GM21423 (cell line): ENCODE data around the gene SKAP2.

ENCODE experiments used
- ATAC-seq: cut with Tn5 transposase; IDR thresholded peaks from one replicate; pipeline ENCODE4 v1.9.1; 2021; ENCODE audit warnings: mild to moderate bottlenecking, moderate library complexity; ENCODE audit not compliant: unreplicated experiment

Gene SKAP2

DNA sequence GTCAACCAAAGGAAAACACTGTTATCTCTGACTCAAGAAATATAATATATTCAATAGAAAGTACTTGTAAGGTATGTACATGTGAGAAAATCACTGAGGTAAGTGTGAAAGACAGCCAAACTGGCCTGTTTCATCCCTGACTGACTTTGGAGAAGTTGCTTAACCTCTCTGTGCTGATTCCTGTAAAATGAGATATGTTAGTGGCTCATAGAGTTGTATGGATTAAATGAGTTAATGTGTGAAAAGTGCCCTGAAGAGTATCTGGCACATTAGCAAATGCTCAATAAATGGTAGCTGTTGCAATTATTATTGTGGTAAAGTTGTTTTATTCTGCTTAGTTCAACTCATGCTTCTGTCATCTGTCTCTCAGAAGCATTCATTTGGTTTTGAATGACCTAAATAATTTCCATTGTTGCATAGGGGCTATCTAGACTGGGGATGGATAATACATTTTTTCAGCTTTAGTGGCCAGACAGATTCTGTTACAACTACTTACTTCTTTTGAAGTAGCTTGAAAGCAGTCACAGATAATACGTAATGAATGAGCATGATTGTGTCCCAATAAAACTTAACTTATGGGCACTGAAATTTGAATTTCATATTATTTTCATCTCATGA lies 84.3 kb downstream of the SKAP2 start:
- no peak for ATAC-seq

DNA sequence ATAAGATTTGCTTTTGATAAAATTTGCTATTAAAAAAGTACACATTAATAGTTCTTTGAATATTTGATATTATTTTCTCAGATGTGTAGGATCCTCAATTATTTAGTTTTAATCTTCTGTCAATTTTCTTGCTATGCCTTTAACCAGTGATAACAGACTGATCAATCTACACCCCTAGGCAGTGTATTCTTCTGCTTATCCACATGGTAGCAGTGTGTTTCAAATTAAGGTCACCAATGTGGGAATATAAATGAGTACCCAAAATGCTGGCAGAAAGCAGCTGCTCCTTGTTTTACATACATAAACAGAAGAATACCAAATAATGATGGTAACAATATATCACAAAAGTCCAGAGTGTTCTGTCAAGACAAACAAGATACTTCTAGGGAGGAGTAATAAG lies 87.0 kb downstream of the SKAP2 start:
- no peak for ATAC-seq

DNA sequence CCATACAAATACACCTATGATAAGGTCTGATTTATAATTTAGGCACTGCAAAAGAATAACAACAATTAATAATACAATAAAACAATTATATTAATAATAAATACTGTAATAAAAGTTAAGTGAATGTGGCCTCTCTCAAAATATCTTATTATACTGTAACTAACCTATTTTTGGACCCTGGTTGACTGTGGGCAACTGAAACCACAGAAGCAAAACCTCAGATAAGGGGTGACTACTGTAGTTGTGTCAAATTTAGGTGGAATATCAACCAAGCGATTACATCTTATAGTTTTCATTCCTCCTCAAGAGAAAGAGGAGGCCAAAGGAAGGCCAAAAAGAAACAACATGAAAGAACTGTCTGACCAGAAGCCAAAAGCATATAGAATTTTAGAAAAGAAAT lies 103.9 kb downstream of the SKAP2 start:
- no peak for ATAC-seq

DNA sequence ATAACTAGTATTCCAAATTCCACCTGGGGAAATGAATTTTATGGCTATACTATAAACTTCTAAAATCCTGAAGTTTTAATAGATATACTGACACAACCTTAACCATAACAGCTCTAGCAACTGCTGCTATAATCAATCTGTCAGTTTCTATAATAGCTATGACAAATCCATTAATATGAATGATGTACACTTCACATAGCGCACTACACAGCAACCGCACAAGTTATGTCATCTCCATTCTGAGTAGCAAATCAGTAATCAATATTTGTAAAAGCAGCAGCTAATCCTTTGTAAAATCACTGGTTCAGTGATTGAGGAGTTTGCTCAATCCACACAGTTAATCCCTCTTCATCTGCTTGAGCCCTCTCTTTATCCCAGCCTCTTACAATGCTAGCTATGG lies 105.3 kb downstream of the SKAP2 start:
- ATAC-seq, result no peak

DNA sequence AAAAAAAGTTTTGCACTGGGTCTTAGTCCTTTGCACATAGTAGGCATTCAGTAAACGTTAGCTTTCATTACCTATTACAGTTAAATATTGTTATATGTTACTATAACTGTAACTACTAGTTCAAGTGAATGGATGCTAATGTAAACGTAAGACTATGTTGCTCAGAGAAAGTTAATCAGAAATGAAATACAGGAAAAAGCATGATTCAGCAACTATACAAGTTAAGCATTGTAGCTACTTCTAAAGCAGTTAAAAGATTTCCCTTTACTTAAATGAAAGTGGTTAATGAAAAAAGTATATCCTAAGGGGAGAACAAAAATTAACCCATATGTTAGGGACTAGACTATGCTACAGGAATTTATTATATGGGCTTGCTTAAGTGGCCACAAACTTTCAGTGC lies 121.2 kb downstream of the SKAP2 start:
- no peak for ATAC-seq

DNA sequence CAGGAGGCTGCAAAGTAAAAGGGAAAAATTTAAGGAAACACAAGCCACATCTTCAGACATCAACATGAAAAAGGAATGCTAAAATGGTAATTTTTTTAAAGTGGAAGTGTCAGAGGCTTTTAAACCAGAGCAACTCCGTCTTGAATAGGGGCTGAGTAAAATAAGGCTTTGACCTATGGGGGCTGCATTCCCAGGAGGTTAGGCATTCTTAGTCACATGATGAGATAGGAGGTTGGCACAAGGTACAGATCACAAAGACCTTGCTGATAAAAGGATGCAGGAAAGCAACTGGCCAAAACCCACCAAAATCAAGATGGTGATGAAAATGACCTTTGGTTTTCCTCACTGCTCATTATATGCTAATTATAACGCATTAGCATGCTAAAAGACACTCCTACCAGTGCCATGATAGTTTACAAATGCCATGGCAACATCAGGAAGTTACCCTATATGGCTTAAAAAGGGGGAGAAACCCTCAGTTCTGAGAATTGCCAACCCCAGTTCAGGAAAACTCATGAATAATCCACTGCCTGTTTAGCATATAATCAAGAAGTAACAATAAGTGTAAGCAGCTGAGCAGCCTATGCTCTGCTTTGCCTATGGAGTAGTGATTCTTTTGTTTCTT lies 128.3 kb downstream of the SKAP2 start:
- ATAC-seq, result no peak

DNA sequence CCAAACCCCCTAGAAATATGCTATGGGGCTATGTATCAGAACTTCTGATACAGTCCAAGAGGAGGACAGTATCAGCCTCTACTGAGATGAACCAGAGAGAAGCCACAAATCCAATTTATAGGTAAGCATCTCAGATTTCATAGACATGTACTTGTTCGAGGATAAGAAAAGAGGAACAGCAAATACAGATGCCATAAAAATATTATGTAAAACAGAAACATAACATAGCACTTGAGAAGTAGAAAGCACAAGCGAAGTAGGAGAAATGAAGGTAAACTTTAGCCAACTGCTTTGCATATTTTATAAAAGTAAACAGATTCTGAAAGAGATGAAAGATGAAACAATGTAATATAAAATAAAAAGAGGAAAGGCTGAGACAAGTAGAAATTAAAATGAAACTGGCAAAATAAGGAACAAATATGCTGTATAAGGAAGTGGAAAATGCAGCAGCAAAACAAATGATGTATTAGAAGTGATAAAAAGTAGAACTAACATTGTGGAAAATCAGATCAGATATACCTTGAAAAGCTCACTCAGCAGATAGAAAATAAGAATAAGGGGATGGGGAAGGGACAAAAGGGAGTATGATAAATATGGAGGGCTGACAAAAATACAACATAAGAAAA lies 135.1 kb downstream of the SKAP2 start:
- ATAC-seq, result no peak

DNA sequence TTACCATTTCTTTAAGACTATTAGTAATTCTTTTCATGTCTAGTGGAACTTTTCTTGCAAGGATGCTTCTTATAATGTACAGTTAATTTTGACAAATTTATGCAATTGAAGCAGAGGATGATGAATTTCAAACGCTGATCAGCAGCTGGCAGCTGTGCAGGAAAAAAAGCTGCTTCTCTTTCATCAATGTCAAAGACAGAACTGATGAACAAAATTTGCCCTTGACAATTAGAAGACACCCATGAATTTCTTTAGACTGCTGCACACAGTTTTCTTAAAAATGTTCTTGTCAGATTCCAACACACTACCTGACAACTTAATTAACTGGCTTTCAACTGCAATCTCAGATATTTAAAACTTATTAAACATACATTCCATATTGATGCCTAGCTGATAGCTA lies 138.3 kb downstream of the SKAP2 start:
- ATAC-seq, result no peak

DNA sequence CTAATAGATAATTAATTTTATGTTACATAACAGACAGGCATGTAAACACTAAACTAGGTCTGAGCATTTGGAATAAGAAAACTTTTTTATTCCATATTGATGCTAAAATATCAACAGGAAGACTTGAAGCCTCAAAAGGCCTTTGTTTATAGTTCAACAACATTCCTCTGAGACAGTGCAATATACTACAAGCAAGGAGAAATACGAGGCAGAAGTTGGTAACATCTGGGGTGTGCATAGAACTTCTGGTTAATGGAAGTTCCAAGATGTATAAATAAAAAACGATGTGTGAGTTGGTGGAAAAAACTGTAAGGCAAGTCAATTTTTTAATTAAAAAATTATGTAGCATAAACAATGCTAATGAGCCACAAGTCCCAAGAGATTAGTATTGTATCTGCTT lies 139.6 kb downstream of the SKAP2 start:
- no peak for ATAC-seq

DNA sequence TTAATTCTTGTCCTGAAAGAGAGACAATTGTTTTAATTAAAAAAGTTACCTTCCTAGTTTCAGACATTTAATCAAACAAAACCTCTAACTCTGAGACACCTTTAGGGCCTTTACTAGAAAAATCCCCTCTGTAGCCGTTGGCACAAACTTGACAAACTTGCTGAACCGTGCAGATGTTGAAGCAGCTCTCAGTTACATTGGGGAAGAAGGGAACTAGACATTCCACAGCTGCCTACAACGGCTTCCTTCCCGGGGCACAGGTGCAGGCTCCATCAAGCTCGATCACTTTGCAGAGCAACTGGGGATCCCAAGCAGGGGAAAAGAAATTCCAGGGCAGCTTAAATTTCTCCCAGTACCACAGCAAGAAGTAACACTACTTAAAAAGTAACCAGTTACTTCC lies 141.3 kb downstream of the SKAP2 start:
- no peak for ATAC-seq

DNA sequence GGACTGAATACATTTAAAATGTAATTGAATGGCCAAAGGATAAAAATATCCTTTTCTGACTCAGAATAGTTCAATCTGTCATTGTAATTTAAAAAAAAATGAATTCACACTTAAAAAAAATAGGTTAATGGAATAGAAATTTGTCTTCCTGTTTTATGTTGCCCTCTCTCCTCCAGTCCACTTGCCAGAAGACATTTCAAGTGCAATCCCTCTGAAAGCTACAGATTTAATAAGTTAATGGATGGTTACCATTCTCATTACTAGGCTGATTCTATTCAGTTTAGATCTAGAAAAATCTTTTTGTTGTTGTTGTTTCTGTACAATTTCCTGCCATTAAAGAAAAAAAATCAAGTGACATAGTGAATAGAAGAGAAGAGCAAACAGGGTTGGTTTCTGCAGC lies 142.9 kb downstream of the SKAP2 start:
- no peak for ATAC-seq

DNA sequence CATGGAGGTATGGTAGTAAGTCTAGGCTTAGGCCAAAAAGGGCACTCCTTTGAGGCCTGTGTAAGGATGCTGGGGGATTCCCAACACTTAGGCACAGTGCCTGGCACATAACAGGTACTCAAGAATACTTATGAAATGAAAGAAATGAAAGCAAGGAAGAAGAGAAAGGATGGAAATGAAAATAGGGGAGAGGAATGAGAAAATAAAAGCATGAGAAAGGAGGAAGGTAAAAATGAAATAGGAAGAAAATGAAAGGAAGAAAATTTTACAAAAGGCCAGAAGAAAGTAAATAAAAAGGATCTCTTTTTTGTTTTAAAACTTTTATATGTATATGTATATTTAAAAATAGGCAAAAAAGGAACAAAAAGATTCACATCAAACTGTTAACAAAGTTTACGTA lies 146.3 kb downstream of the SKAP2 start:
- ATAC-seq, result no peak

DNA sequence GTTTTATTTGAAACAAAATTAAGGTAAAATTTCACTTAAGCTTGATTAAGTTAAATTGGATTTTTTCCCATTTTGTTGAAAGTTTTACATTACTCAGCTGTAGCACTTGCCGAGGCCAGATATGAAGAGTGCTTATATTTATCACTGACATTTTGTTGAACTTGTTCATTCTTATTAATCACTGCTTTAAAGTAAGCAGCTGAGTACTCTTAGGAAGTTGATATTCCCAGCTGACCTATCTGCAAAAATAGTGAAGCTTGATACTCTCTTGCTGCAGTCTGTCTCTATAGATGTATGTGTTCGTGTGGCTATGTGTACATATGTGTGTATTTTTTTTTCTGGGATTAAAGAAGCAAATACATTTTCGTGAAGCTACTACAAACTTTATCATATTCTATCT lies 150.0 kb downstream of the SKAP2 start:
- no peak for ATAC-seq

DNA sequence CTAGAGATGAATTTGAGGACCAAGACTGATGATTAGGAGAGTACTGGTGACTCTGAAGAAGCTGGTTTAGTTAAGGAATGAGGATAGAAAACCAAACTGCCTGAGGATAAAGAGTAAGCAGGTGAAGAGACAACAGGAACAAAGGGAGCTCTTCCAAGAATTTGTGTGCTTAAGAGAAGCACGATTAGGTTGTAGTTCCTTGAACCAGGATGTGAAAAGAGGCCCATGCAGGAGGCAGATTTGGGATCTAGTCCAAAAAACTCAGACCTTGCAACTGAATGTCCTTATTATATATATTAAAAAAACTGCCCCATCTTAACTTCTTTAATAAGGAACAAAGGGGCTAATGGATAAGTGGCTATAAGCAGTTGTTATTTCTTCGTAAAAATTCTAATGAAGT lies 150.4 kb downstream of the SKAP2 start:
- ATAC-seq, result no peak

DNA sequence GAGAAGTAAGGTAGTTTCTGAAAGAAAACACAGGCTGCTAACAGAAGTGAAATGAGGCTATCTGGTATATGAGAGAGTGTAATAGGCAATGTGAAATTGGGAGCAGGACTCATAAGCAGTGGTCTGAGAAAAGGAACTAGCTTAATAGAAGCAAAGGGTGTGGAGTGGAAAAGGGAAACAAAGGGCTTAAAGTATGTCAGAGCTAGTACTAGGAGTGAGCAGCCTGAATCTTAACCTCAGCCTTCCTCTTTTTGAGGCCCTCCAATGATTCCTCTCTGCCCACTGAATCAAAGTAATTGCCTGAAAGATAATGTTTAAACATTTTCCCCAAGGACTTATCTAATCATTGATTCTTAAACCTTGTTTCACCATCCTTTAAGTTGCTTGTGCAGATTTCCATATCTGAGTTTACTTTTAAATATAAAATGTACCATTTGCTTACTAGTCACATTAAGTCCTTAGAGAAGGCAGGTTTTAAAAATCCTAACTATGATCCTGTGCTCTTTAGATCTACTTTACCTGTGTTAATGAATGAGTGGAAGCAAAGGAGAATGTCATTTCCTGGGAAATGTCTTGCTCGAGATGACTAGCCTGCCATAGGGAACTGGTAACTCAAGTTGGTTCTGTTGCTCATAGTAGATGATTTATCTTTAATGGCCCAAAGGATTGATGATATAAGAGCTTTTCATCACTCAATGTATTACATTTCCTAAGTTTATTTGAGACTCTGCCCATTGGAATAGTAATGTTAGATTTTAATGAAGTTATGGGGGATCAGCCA lies 155.0 kb downstream of the SKAP2 start:
- ATAC-seq, result no peak

DNA sequence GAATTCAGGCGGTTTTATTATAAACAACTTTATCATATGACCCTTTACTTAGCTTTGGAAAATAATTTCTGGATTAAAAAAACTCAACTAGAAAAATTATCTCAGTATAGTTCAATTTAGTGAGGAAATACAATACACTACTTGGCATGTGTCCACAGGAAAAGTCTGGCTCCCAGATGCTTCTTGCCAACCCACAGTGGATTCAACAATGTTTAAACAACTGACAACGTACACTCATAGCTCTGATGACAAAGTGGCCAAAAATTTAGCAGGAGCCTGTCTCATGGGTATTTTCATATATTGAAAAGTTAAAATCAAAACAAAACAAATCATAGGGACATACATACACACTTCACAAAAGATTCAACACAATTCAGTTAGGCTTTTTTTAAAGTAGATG lies 158.8 kb downstream of the SKAP2 start:
- ATAC-seq, result no peak

DNA sequence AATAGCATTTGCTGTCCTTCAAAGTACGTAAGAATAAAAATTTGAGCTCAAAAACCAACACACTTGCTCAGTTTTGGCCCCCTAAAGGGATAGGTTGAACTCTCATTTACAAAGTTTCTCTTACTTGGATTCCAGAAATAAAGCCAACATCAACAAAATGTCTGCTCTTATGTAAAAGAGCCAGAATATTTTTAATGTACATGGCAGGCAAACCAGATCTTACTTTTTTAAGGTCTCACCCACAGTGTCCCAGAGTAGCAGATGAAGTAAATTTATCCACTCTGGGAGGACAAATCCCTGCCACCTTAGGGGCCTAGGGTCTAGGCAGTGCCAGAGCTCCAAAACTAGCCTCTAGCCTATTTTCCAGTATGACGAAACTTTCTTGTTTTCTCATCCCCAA lies 159.6 kb downstream of the SKAP2 start:
- no peak for ATAC-seq

DNA sequence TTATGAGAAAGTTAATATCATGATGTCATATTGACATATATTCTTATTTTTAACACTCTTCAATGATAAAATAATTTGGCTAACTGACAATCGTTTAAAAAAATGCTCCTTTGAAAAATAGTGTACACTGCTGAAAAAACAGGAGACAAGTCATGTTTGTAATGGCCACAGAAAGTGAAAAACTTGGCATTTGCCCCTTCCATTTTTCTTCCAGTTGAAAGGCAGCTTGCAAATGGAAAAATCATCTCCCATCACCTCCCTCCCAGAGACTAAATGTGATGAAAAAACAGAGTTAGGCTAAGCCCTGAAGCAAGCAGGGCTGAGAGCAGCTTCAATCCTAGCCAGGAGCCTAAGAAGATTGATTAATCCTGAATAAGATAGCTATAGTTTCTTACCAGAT lies 160.4 kb downstream of the SKAP2 start:
- ATAC-seq, result no peak

DNA sequence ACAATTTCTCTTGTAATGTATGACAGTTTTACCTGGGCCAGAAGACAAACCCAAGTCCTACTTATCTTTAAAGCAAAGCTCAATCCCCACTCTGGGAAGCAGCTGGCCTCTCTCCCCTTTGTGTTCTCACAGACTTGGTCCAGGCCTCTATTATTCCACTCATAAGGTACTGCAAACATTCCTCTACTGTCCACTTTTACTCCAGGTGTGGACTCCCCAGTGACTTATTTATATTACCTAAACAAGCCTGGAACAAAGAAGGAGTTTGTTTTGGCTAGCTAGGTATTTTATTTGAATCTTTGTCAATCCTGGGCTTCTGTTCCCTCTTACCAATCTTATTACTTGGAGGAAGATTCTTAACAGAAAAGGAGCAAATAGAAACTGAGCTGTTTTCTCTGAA lies 163.5 kb downstream of the SKAP2 start:
- ATAC-seq, result no peak

DNA sequence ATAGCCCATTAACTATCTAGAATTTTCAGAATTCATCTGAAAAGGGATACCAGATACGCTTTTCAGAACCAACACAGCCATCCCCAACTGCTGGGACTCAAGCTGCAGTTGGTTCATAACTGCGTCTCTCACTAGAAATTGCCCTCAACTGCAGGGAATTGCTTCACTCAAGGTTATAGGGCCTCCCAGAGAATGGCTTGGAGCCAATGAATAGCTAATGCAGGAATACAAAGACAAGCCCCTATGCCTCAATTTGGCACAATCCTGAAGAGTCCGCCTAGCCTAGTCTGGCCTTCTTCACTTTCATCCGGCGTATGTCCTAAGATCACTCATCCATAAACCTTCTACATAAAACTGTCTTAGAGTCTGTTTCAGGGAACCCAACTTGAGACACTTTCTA lies 164.0 kb downstream of the SKAP2 start:
- no peak for ATAC-seq

DNA sequence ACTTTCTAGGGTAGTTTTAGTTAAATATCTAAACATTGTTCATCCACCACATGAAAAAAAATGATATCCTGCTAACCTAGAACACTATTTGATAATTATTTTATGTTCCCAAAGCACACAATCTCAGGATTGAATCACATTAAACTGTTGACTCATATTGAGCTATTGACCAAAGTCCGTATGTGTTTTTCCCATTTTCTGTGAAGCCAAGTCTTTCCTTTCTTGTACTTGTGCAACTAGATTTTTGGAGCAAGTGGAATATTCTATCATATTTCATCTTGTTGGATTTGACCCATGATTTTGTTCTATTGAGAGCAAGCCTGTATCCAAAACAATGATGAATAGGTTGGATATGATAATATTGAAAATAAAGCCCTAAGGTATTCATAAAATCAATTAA lies 164.6 kb downstream of the SKAP2 start:
- no peak for ATAC-seq

DNA sequence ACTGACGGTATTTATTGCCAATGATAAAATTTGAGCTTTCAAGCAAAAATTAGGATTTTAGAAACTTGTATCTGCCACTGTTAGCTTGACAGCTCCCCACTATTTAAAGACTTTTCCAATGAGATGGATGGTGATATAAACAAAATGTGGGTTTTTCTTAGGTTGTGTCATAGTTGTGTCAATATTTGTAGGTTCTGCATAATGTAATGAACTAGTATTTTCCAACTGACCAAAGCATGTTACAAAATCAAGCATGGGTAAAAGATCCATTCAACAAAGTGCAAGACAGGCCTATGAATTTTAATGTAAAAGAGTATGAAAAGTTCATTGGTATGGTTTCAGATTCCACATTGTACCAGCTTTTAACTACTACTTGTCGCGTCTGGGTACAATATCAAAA lies 165.6 kb downstream of the SKAP2 start:
- no peak for ATAC-seq
